Measurements from ENCODE around the gene PUS10.
"Not testable (repeated sequence)": the region's sequence is repeated elsewhere in the genome, so short reads cannot be mapped to it uniquely, and the experiment has no call there.

The PUS10 gene

GRCh38 chr2:60966507-60967405 lies 51.3 kb downstream of the PUS10 start:
- no peak for DNase-seq

- DNase-seq = no peak
Measured at GRCh38 chr2:60965499-60965785, 52.6 kb downstream of the PUS10 start.

- DNase-seq = no peak
Measured at GRCh38 chr2:60964651-60965498, 53.2 kb downstream of the PUS10 start.

GRCh38 chr2:60963190-60963589 lies 54.9 kb downstream of the PUS10 start:
- no peak for DNase-seq

- DNase-seq = no peak
Measured at GRCh38 chr2:60962528-60962927, 55.5 kb downstream of the PUS10 start.

- DNase-seq = no peak
Measured at GRCh38 chr2:60961457-60961856, 56.6 kb downstream of the PUS10 start.

GRCh38 chr2:60960706-60961105 lies 57.3 kb downstream of the PUS10 start:
- DNase-seq = no peak

GRCh38 chr2:60959501-60959900 lies 58.6 kb downstream of the PUS10 start:
- no peak for DNase-seq

- no peak for DNase-seq
Measured at GRCh38 chr2:60958800-60959199, 59.3 kb downstream of the PUS10 start.

GRCh38 chr2:60958361-60958760 lies 59.7 kb downstream of the PUS10 start:
- no peak for DNase-seq

GRCh38 chr2:60957643-60958042 lies 60.4 kb downstream of the PUS10 start:
- DNase-seq = no peak

- DNase-seq = no peak
Measured at GRCh38 chr2:60957224-60957623, 60.8 kb downstream of the PUS10 start.

GRCh38 chr2:60954139-60954538 lies 63.9 kb downstream of the PUS10 start:
- DNase-seq = no peak

- DNase-seq = no peak
Measured at GRCh38 chr2:60948926-60949579, 69.0 kb downstream of the PUS10 start.

GRCh38 chr2:60948161-60948560 lies 69.9 kb downstream of the PUS10 start:
- no peak for DNase-seq

- DNase-seq = no peak
Measured at GRCh38 chr2:60947056-60947455, 71.0 kb downstream of the PUS10 start.

- no peak for DNase-seq
Measured at GRCh38 chr2:60945341-60945740, 72.7 kb downstream of the PUS10 start.

- no peak for DNase-seq
Measured at GRCh38 chr2:60939622-60940021, 78.4 kb downstream of the PUS10 start.

GRCh38 chr2:60938301-60938700 lies 79.8 kb downstream of the PUS10 start:
- no peak for DNase-seq

- DNase-seq = no peak
Measured at GRCh38 chr2:60936757-60937156, 81.3 kb downstream of the PUS10 start.

GRCh38 chr2:60934165-60934722 lies 83.8 kb downstream of the PUS10 start:
- DNase-seq = no peak

GRCh38 chr2:60932954-60933353 lies 85.1 kb downstream of the PUS10 start:
- DNase-seq = no peak

- not testable (repeated sequence) for DNase-seq
Measured at GRCh38 chr2:60932061-60932460, 86.0 kb downstream of the PUS10 start.
